HG03469 (cell line): ENCODE measurements around the gene KCNMB2.

Experiments
- ATAC-seq: cut with Tn5 transposase; IDR thresholded peaks from one replicate; pipeline ENCODE4 v1.9.1; 2021; ENCODE audit warnings: mild to moderate bottlenecking, moderate library complexity, moderate number of reproducible peaks; ENCODE audit not compliant: unreplicated experiment

Gene KCNMB2

GRCh38 chr3:178685591-178685906 lies 149.3 kb downstream of the KCNMB2 start:
- ATAC-seq, result no peak

GRCh38 chr3:178686826-178687225 lies 150.6 kb downstream of the KCNMB2 start:
- ATAC-seq, result no peak

GRCh38 chr3:178690571-178690970 lies 154.3 kb downstream of the KCNMB2 start:
- no peak for ATAC-seq

GRCh38 chr3:178699364-178699763 lies 163.1 kb downstream of the KCNMB2 start:
- ATAC-seq, result no peak

- ATAC-seq, result peak; percentile 52
Observed at GRCh38 chr3:178699810-178700209, 163.6 kb downstream of the KCNMB2 start.

- ATAC-seq, result no peak
Observed at GRCh38 chr3:178703268-178703975, 167.2 kb downstream of the KCNMB2 start.

- ATAC-seq, result no peak
Observed at GRCh38 chr3:178705925-178706324, 169.7 kb downstream of the KCNMB2 start.

GRCh38 chr3:178706411-178706810 lies 170.2 kb downstream of the KCNMB2 start:
- no peak for ATAC-seq

- no peak for ATAC-seq
Observed at GRCh38 chr3:178707311-178708031, 171.2 kb downstream of the KCNMB2 start.

GRCh38 chr3:178709051-178709450 lies 172.8 kb downstream of the KCNMB2 start:
- no peak for ATAC-seq

- ATAC-seq, result no peak
Observed at GRCh38 chr3:178711753-178712152, 175.5 kb downstream of the KCNMB2 start.

- no peak for ATAC-seq
Observed at GRCh38 chr3:178712247-178712646, 176.0 kb downstream of the KCNMB2 start.

- no peak for ATAC-seq
Observed at GRCh38 chr3:178714925-178715832, 178.9 kb downstream of the KCNMB2 start.

- no peak for ATAC-seq
Observed at GRCh38 chr3:178718995-178719635, 182.9 kb downstream of the KCNMB2 start.

- ATAC-seq, result no peak
Observed at GRCh38 chr3:178732824-178733223, 196.6 kb downstream of the KCNMB2 start.

- ATAC-seq, result no peak
Observed at GRCh38 chr3:178735032-178735674, 198.9 kb downstream of the KCNMB2 start.

GRCh38 chr3:178736300-178736699 lies 200.1 kb downstream of the KCNMB2 start:
- no peak for ATAC-seq

GRCh38 chr3:178739720-178740119 lies 203.5 kb downstream of the KCNMB2 start:
- no peak for ATAC-seq

- no peak for ATAC-seq
Observed at GRCh38 chr3:178741020-178741419, 204.8 kb downstream of the KCNMB2 start.

GRCh38 chr3:178743297-178743696 lies 207.1 kb downstream of the KCNMB2 start:
- no peak for ATAC-seq
